ENCODE results near the gene ARHGAP28. TPM values are rescaled to one million over a fixed set of nuclear protein-coding genes. Genes with fewer than 3 reads are reported as not detected.

Gene ARHGAP28
- total RNA-seq, 4 donors from 2014 or later = 1.1 to 26.3 (median 2.6) TPM

- intact Hi-C loops (cut with DNase I; ENCODE audit: low total_unique reads) = no loop called here
- in situ Hi-C loops (cut with MboI; ENCODE audit: low pct_ligation_motif_present in 1 of 4, low pct_unique_long_range_greater_than_20kb in 1 of 4, low sequenced_read_pairs in 3 of 4) = no loop called here
Observed at GRCh38 chr18:6868033-6868432, 138.5 kb downstream of the ARHGAP28 start.

GRCh38 chr18:6871566-6871965 lies 142.1 kb downstream of the ARHGAP28 start:
- intact Hi-C loops (cut with DNase I; ENCODE audit: low total_unique reads) = no loop called here

More at GRCh38 chr18:6868033-6868432, 138.5 kb downstream of the ARHGAP28 start:
- no peaks in the 10 kb centered on the region for H3K36me3 ChIP-seq
- no peaks in the 10 kb centered on the region for H3K27me3 ChIP-seq
- no peaks in the 10 kb centered on the region for H3K4me1 ChIP-seq
- 89 to 98% methylated on average over 5 to 6 of the region's 6 CpGs for WGBS, 2 donors (ENCODE audit: low coverage in 1 of 2)
- DNase-seq = no peak
- no peak overlapping the region for H3K4me3 ChIP-seq
- no peak overlapping the region for H3K27ac ChIP-seq
- H3K9me3 ChIP-seq = no peaks in the 10 kb centered on the region
- TF ChIP-seq CTCF (IDR thresholded peaks at IDR 0.05) = no peak

GRCh38 chr18:6873040-6873751 lies 143.7 kb downstream of the ARHGAP28 start:
- intact Hi-C loops (cut with DNase I; ENCODE audit: low total_unique reads) (no loop called here), in situ Hi-C loops (cut with MboI; ENCODE audit: low pct_ligation_motif_present in 1 of 4, low pct_unique_long_range_greater_than_20kb in 1 of 4, low sequenced_read_pairs in 3 of 4) (no loop called here)
- DNase-seq = no peak
- TF ChIP-seq EP300 (IDR thresholded peaks at IDR 0.05; ENCODE audit: low read depth) (no peak), CTCF (IDR thresholded peaks at IDR 0.05) (no peak), POLR2A (IDR thresholded peaks at IDR 0.05) (no peak), POLR2AphosphoS5 (IDR thresholded peaks at IDR 0.05) (no peak)
- Histone ChIP-seq H3K36me3 (no peaks in the 10 kb centered on the region), H3K4me3 (no peak overlapping the region), H3K4me1 (no peaks in the 10 kb centered on the region), H3K9me3 (no peaks in the 10 kb centered on the region), H3K27ac (no peak overlapping the region), H3K27me3 (no peaks in the 10 kb centered on the region)
- WGBS, 2 donors (ENCODE audit: low coverage in 1 of 2) = 75 to 86% methylated on average over 6 of the region's 6 CpGs

More at GRCh38 chr18:6871566-6871965, 142.1 kb downstream of the ARHGAP28 start:
- H3K9me3 ChIP-seq = no peaks in the 10 kb centered on the region
- no peak for DNase-seq
- no peaks in the 10 kb centered on the region for H3K36me3 ChIP-seq
- in situ Hi-C loops (cut with MboI; ENCODE audit: low pct_ligation_motif_present in 1 of 4, low pct_unique_long_range_greater_than_20kb in 1 of 4, low sequenced_read_pairs in 3 of 4) = no loop called here
- no peak overlapping the region for H3K27ac ChIP-seq
- no peaks in the 10 kb centered on the region for H3K4me1 ChIP-seq
- 83% methylated on average over 5 to 6 of the region's 6 CpGs for WGBS, 2 donors (ENCODE audit: low coverage in 1 of 2)
- H3K4me3 ChIP-seq = no peak overlapping the region
- TF ChIP-seq CTCF (IDR thresholded peaks at IDR 0.05) (no peak), EP300 (IDR thresholded peaks at IDR 0.05; ENCODE audit: low read depth) (no peak), POLR2AphosphoS5 (IDR thresholded peaks at IDR 0.05) (no peak), POLR2A (IDR thresholded peaks at IDR 0.05) (no peak)
- H3K27me3 ChIP-seq = no peaks in the 10 kb centered on the region

GRCh38 chr18:6874315-6874714 lies 144.8 kb downstream of the ARHGAP28 start:
- TF ChIP-seq EP300 (IDR thresholded peaks at IDR 0.05; ENCODE audit: low read depth) (no peak), POLR2A (IDR thresholded peaks at IDR 0.05) (no peak), CTCF (IDR thresholded peaks at IDR 0.05) (no peak), POLR2AphosphoS5 (IDR thresholded peaks at IDR 0.05) (no peak)
- DNase-seq = no peak
- in situ Hi-C loops (cut with MboI; ENCODE audit: low pct_ligation_motif_present in 1 of 4, low pct_unique_long_range_greater_than_20kb in 1 of 4, low sequenced_read_pairs in 3 of 4) (no loop called here), intact Hi-C loops (cut with DNase I; ENCODE audit: low total_unique reads) (no loop called here)
- Histone ChIP-seq H3K27me3 (no peaks in the 10 kb centered on the region), H3K9me3 (no peaks in the 10 kb centered on the region), H3K27ac (no peak overlapping the region), H3K36me3 (no peaks in the 10 kb centered on the region), H3K4me1 (no peaks in the 10 kb centered on the region), H3K4me3 (no peak overlapping the region)
- WGBS, 2 donors (ENCODE audit: low coverage in 1 of 2) = 44 to 80% methylated on average over 1 of the region's 1 CpG

Data from transverse colon (tissue), 4 donors.